ENCODE results near the gene PTH2R. TPM values are rescaled to one million over a fixed set of nuclear protein-coding genes. Genes with fewer than 3 reads are reported as not detected.

Gene PTH2R
- polyA plus RNA-seq, 1 of the 3 experiments (the other 2 are of a cell fraction), result 4.0 TPM

DNA sequence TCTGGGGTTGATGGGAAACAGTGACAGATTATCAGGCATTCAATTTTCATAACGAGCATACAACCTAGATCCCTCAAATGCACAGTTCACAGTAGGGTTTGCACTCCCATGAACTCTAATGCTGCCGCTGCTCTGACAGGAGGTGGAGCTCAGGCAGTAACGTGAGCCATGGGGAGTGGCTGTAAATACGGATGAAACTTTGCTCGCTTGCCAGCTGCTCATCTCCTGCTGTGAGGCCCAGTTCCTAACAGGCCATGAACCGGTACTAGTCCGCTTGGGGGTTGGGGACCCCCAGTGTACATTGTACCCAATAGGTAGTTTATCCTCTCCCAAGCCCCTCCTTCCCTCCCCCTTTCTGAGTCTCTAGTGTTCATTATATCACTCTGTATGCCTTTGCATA is 94.6 kb downstream of the PTH2R start:
- Histone ChIP-seq H3K4me2 (no peak overlapping the region), H3K4me1 (ENCODE audit: control insufficient read depth in 1 of 2, insufficient read depth in 2 of 2, low read depth in 1 of 2, low read length in 1 of 2) (no peaks in the 10 kb centered on the region), H4K20me1 (ENCODE audit: insufficient read depth) (no peaks in the 10 kb centered on the region), H3K27me3 (ENCODE audit: insufficient read depth) (no peaks in the 10 kb centered on the region), H3K4me3 (ENCODE audit: low read depth in 2 of 2, low read length in 1 of 2) (no peak overlapping the region), H3K9me2 (no peaks in the 10 kb centered on the region), H3K36me3 (replicated peaks in 1 of 2; ENCODE audit: control insufficient read depth in 1 of 2, insufficient read depth in 2 of 2, low read length in 1 of 2) (no peaks in the 10 kb centered on the region), H3F3A (replicated peaks; ENCODE audit: insufficient read depth) (no peaks in the 10 kb centered on the region), H2AFZ (ENCODE audit: low read depth) (no peak overlapping the region), H3K27ac (ENCODE audit: low read depth in 2 of 2, low read length in 1 of 2) (no peak overlapping the region), H3K9me3 (no peaks in the 10 kb centered on the region), H3K79me2 (ENCODE audit: insufficient read depth) (no peaks in the 10 kb centered on the region), H3K9ac (no peak overlapping the region)
- 40% methylated on average over 5 of the region's 7 CpGs for WGBS (ENCODE audit: low lambda C conversion rate)
- ChIA-PET POLR2A (no interaction called here), CTCF (no interaction called here)
- TF ChIP-seq EZH2phosphoT487 (IDR thresholded peaks at IDR 0.05; ENCODE audit: borderline replicate concordance, low read depth) (no peak), FOXJ3 (CRISPR knock-in tag; IDR thresholded peaks at IDR 0.05) (no peak), PBX3 (IDR thresholded peaks at IDR 0.05) (no peak), TAF1 (IDR thresholded peaks at IDR 0.05; ENCODE audit: borderline replicate concordance, low read depth, low read length) (no peak), SMC3 (IDR thresholded peaks at IDR 0.05; ENCODE audit: low read depth, low read length) (no peak), CHD2 (IDR thresholded peaks at IDR 0.05; ENCODE audit: low read length, partially characterized antibody) (no peak), CTCF (IDR thresholded peaks at IDR 0.05) (no peak), RXRA (IDR thresholded peaks at IDR 0.05; ENCODE audit: borderline replicate concordance, low read depth) (no peak), NFIC (IDR thresholded peaks at IDR 0.05; ENCODE audit: borderline replicate concordance) (no peak), FOXM1 (IDR thresholded peaks at IDR 0.05; ENCODE audit: low read depth) (no peak)
- TF ChIP-seq, protein P1, sequence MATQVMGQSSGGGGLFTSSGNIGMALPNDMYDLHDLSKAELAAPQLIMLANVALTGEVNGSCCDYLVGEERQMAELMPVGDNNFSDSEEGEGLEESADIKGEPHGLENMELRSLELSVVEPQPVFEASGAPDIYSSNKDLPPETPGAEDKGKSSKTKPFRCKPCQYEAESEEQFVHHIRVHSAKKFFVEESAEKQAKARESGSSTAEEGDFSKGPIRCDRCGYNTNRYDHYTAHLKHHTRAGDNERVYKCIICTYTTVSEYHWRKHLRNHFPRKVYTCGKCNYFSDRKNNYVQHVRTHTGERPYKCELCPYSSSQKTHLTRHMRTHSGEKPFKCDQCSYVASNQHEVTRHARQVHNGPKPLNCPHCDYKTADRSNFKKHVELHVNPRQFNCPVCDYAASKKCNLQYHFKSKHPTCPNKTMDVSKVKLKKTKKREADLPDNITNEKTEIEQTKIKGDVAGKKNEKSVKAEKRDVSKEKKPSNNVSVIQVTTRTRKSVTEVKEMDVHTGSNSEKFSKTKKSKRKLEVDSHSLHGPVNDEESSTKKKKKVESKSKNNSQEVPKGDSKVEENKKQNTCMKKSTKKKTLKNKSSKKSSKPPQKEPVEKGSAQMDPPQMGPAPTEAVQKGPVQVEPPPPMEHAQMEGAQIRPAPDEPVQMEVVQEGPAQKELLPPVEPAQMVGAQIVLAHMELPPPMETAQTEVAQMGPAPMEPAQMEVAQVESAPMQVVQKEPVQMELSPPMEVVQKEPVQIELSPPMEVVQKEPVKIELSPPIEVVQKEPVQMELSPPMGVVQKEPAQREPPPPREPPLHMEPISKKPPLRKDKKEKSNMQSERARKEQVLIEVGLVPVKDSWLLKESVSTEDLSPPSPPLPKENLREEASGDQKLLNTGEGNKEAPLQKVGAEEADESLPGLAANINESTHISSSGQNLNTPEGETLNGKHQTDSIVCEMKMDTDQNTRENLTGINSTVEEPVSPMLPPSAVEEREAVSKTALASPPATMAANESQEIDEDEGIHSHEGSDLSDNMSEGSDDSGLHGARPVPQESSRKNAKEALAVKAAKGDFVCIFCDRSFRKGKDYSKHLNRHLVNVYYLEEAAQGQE (IDR thresholded peaks at IDR 0.05; ENCODE audit: low read depth, low read length), result no peak
- no peak for DNase-seq

- H3K36me3 ChIP-seq (replicated peaks in 1 of 2; ENCODE audit: control insufficient read depth in 1 of 2, insufficient read depth in 2 of 2, low read length in 1 of 2), result no peaks in the 10 kb centered on the region
- H3K9me2 ChIP-seq, result no peaks in the 10 kb centered on the region
- H3K4me1 ChIP-seq (ENCODE audit: control insufficient read depth in 1 of 2, insufficient read depth in 2 of 2, low read depth in 1 of 2, low read length in 1 of 2), result no peaks in the 10 kb centered on the region
- H3K79me2 ChIP-seq (ENCODE audit: insufficient read depth), result no peaks in the 10 kb centered on the region
- no peaks in the 10 kb centered on the region for H3K9me3 ChIP-seq
- no peak overlapping the region for H2AFZ ChIP-seq (ENCODE audit: low read depth)
- H3K27ac ChIP-seq (ENCODE audit: low read depth in 2 of 2, low read length in 1 of 2), result no peak overlapping the region
- no peak for DNase-seq
- CTCF ChIA-PET, result no interaction called here
- H3K4me2 ChIP-seq, result no peak overlapping the region
- H3K9ac ChIP-seq, result no peak overlapping the region
- H3F3A ChIP-seq (replicated peaks; ENCODE audit: insufficient read depth), result no peaks in the 10 kb centered on the region
- POLR2A ChIA-PET, result no interaction called here
- H3K4me3 ChIP-seq (ENCODE audit: low read depth in 2 of 2, low read length in 1 of 2), result no peak overlapping the region
- H3K27me3 ChIP-seq (ENCODE audit: insufficient read depth), result no peaks in the 10 kb centered on the region
- H4K20me1 ChIP-seq (ENCODE audit: insufficient read depth), result no peaks in the 10 kb centered on the region
- TF ChIP-seq POLR2AphosphoS5 (IDR thresholded peaks at IDR 0.05; ENCODE audit: low read depth, low read length) (no peak), TAF1 (IDR thresholded peaks at IDR 0.05; ENCODE audit: borderline replicate concordance, low read depth, low read length) (no peak), CTCF (IDR thresholded peaks at IDR 0.05) (no peak), RFX5 (IDR thresholded peaks at IDR 0.05; ENCODE audit: low read length) (no peak), MEF2A (IDR thresholded peaks at IDR 0.05; ENCODE audit: borderline replicate concordance, low read depth) (no peak), EZH2phosphoT487 (IDR thresholded peaks at IDR 0.05; ENCODE audit: borderline replicate concordance, low read depth) (no peak), TCF12 (IDR thresholded peaks at IDR 0.05) (no peak)
- TF ChIP-seq, protein P2, sequence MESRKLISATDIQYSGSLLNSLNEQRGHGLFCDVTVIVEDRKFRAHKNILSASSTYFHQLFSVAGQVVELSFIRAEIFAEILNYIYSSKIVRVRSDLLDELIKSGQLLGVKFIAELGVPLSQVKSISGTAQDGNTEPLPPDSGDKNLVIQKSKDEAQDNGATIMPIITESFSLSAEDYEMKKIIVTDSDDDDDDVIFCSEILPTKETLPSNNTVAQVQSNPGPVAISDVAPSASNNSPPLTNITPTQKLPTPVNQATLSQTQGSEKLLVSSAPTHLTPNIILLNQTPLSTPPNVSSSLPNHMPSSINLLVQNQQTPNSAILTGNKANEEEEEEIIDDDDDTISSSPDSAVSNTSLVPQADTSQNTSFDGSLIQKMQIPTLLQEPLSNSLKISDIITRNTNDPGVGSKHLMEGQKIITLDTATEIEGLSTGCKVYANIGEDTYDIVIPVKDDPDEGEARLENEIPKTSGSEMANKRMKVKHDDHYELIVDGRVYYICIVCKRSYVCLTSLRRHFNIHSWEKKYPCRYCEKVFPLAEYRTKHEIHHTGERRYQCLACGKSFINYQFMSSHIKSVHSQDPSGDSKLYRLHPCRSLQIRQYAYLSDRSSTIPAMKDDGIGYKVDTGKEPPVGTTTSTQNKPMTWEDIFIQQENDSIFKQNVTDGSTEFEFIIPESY (IDR thresholded peaks at IDR 0.05; ENCODE audit: borderline replicate concordance, low read depth), result no peak
Measured at GRCh38 chr2:208502288-208502687, 95.7 kb downstream of the PTH2R start.
